HepG2 (cell line): ENCODE results near the gene ESF1. TPM values are rescaled to one million over a fixed set of nuclear protein-coding genes. Genes with fewer than 3 reads are reported as not detected.

Source experiments
- ATAC-seq: fragments of 200-7000 bp; cut with Tn5 transposase; 3 replicates; pipeline ENCODE4 v1.9.1; 2020; ENCODE audit warnings: mild to moderate bottlenecking, moderate library complexity
- BruUV-seq: library from RNA; stranded (reverse); fragments of 400-500 nt; replicated peaks from 2 replicates; lab custom pipeline; 2021; lab: Mats Ljungman, UMichigan
- CTCF ChIA-PET: fragments of 300-600 bp; formaldehyde crosslinking; extraction: SDS; loops from one replicate; lab custom pipeline; 2021; ENCODE audit warnings: low total read pairs, inconsistent platforms, low intra/inter-chr PET ratio; lab: Yijun Ruan, JAX
- POLR2A ChIA-PET: fragments of 350-600 bp; sonication (Branson Sonifier 250); formaldehyde crosslinking; loops from one replicate; lab custom pipeline; 2020; ENCODE audit warnings: antibody characterized with exemption, inconsistent platforms; lab: Yijun Ruan, JAX
- DNase-seq: peaks from one replicate; pipeline ENCODE4 v3.0.0-alpha.2; 2015; ENCODE audit warnings: low spot score
- FAIRE-seq: peaks from 3 replicates; lab custom pipeline; 2011; peaks lifted over from hg19 to GRCh38; lab: Jason Lieb, UNC
- H2AFZ ChIP-seq: one replicate; pipeline ENCODE4 v1.6.1; 2011; ENCODE audit warnings: low read length, inconsistent platforms
- H3K27ac ChIP-seq: fragments of 300-600 bp; 3 replicates; pipeline ENCODE4 v1.8.0; 2011; ENCODE audit warnings: mixed run types, mild to moderate bottlenecking, mixed read lengths, low read length, inconsistent platforms; ENCODE audit not compliant: insufficient read depth; ENCODE audit errors: extremely low read length
- H3K27me3 ChIP-seq, 2 experiments: fragments of 200-600 bp in 1 of 2; 2 replicates in 1 of 2; 3 replicates in 1 of 2; pipeline versions ENCODE4 v1.6.0 to v1.8.0; 2011; ENCODE audit warnings: low read length in 2 of 2, mild to moderate bottlenecking in 2 of 2, moderate library complexity in 2 of 2, inconsistent platforms in 1 of 2; ENCODE audit not compliant: insufficient read depth in 2 of 2, control insufficient read depth in 1 of 2
- H3K36me3 ChIP-seq, 2 experiments: fragments of 200-600 bp in 1 of 2; replicated peaks in 1 of 2; 2 replicates in 1 of 2; 3 replicates in 1 of 2; pipeline versions ENCODE4 v1.5.1 to v1.8.0; 2011; ENCODE audit warnings: low read length in 2 of 2, inconsistent platforms in 1 of 2; ENCODE audit not compliant: insufficient read depth in 2 of 2, control insufficient read depth in 1 of 2
- H3K4me1 ChIP-seq: 2 replicates; pipeline ENCODE4 v1.5.1; 2012; ENCODE audit warnings: low read length, inconsistent platforms; ENCODE audit not compliant: insufficient read depth
- H3K4me2 ChIP-seq: 2 replicates; pipeline ENCODE4 v1.6.0; 2011; ENCODE audit warnings: low read depth, low read length, inconsistent platforms
- H3K4me3 ChIP-seq, 3 experiments: fragments of 200-600 bp in 1 of 3; sonication (generic), shearing (Covaris generic) in 1 of 3; replicated peaks in 1 of 3; 2 replicates each; pipeline ENCODE4 v1.5.1; 2011 to 2016; ENCODE audit warnings: low read length in 3 of 3, inconsistent platforms in 2 of 3, low read depth in 2 of 3, mild to moderate bottlenecking in 2 of 3, control low read depth in 1 of 3, mixed read lengths in 1 of 3; ENCODE audit not compliant: insufficient read depth in 1 of 3
- H3K79me2 ChIP-seq: one replicate; pipeline ENCODE4 v1.6.1; 2011; ENCODE audit warnings: low read length, inconsistent platforms; ENCODE audit not compliant: insufficient read depth
- H3K9ac ChIP-seq: 2 replicates; pipeline ENCODE4 v1.6.0; 2011; ENCODE audit warnings: mild to moderate bottlenecking, low read depth, low read length, inconsistent platforms; ENCODE audit not compliant: insufficient read depth
- H3K9me3 ChIP-seq: 2 replicates; pipeline ENCODE4 v1.5.1; 2012; ENCODE audit warnings: mild to moderate bottlenecking, low read length
- H4K20me1 ChIP-seq: 2 replicates; pipeline ENCODE4 v1.6.0; 2011; ENCODE audit warnings: inconsistent platforms, mild to moderate bottlenecking, low read length, moderate library complexity; ENCODE audit not compliant: insufficient read depth
- CBX2 ChIP-seq, 2 experiments: fragments of 200-600 bp in 1 of 2; sonication (generic); formaldehyde crosslinking in 1 of 2; IDR thresholded peaks; 2 replicates each; pipeline versions ENCODE4 v1.7.0 to v1.8.1; 2018 to 2022; ENCODE audit warnings: low read depth in 2 of 2, low read length in 1 of 2, mild to moderate bottlenecking in 1 of 2, missing genetic modification reagents in 1 of 2
- DRAP1 ChIP-seq: IDR thresholded peaks from 2 replicates; pipeline ENCODE4 v1.6.1; 2016; ENCODE audit warnings: missing genetic modification reagents, missing compliant biosample characterization
- ELF4 ChIP-seq: sonication (generic); formaldehyde crosslinking; IDR thresholded peaks from 2 replicates; pipeline ENCODE4 v1.5.0; 2020; ENCODE audit warnings: missing genetic modification reagents, mild to moderate bottlenecking, moderate library complexity, borderline replicate concordance
- HMG20B ChIP-seq: conservative IDR thresholded peaks from 2 replicates; pipeline ENCODE4 v1.6.1; 2016; ENCODE audit warnings: missing genetic modification reagents, missing compliant biosample characterization
- HOXA9 ChIP-seq: sonication (generic); formaldehyde crosslinking; IDR thresholded peaks from 2 replicates; pipeline ENCODE4 v1.8.1; 2022; ENCODE audit warnings: missing genetic modification reagents, mild to moderate bottlenecking, moderate library complexity, borderline replicate concordance
- MYNN ChIP-seq: sonication (generic); formaldehyde crosslinking; IDR thresholded peaks from 2 replicates; pipeline ENCODE4 v1.4.0; 2020; ENCODE audit warnings: mild to moderate bottlenecking, low read depth, missing genetic modification reagents
- PBX3 ChIP-seq: sonication (generic); formaldehyde crosslinking; IDR thresholded peaks from 2 replicates; pipeline ENCODE4 v1.8.1; 2023; ENCODE audit warnings: missing genetic modification reagents, inconsistent platforms, borderline replicate concordance
- RFX3 ChIP-seq: IDR thresholded peaks from 2 replicates; pipeline ENCODE4 v1.6.1; 2016; ENCODE audit warnings: missing biosample characterization, missing genetic modification reagents
- RXRB ChIP-seq: IDR thresholded peaks from 2 replicates; pipeline ENCODE4 v1.6.1; 2016; ENCODE audit warnings: borderline replicate concordance, missing genetic modification reagents, missing compliant biosample characterization
- SALL2 ChIP-seq: sonication (generic); formaldehyde crosslinking; IDR thresholded peaks from 2 replicates; pipeline ENCODE4 v1.8.1; 2023; ENCODE audit warnings: mild to moderate bottlenecking, missing genetic modification reagents, inconsistent platforms
- THAP7 ChIP-seq: sonication (generic); formaldehyde crosslinking; IDR thresholded peaks from 2 replicates; pipeline ENCODE4 v1.8.1; 2023; ENCODE audit warnings: mild to moderate bottlenecking, missing genetic modification reagents
- ZNF18 ChIP-seq: sonication (generic); formaldehyde crosslinking; IDR thresholded peaks from 2 replicates; pipeline ENCODE4 v1.8.0; 2022; ENCODE audit warnings: mild to moderate bottlenecking, missing genetic modification reagents; ENCODE audit not compliant: insufficient replicate concordance
- ZNF260 ChIP-seq: sonication (generic); formaldehyde crosslinking; IDR thresholded peaks from 2 replicates; pipeline ENCODE4 v1.4.0; 2020; ENCODE audit warnings: missing genetic modification reagents, low read depth, mild to moderate bottlenecking, borderline replicate concordance
- WGBS: methylation state at CpG from one replicate; pipeline ENCODE4 v1.1.6; 2017; ENCODE audit warnings: low lambda C conversion rate; 5-methylcytosine and 5-hydroxymethylcytosine counted together
- in situ Hi-C: cut with HindIII; loops from 2 replicates; pipeline ENCODE4 v1.10.0; 2017; ENCODE audit warnings: low pct_unique_long_range_greater_than_20kb; ENCODE audit not compliant: extremely low pct_ligation_motif_present
- intact Hi-C: fragments of 100-400 bp; cut with micrococcal nuclease; formaldehyde crosslinking; loops from one replicate; pipeline ENCODE4 v1.10.0; 2022; ENCODE audit not compliant: unreplicated experiment
- polyA plus RNA-seq, 8 experiments: library from polyadenylated mRNA; depleted of rRNA in 3 of 8; stranded (reverse) in 7 of 8; unstranded in 1 of 8; fragments of >200 nt; fragmentation: Illumina TruSeq in 4 of 8; extraction: Trizol in 4 of 8; gene quantifications; 2 replicates each; pipeline versions ENCODE4 v1.2.1 to v1.2.3, GENCODE V29; 2011 to 2016; ENCODE audit warnings: low read depth in 4 of 8, missing spikeins in 1 of 8, mixed read lengths in 1 of 8; ENCODE audit not compliant: insufficient read depth in 1 of 8
- total RNA-seq, 5 experiments: library from RNA; depleted of rRNA; stranded (reverse); fragments of >200 nt; fragmentation: Illumina TruSeq; extraction: Trizol; gene quantifications; 2 replicates each; pipeline ENCODE4 v1.2.3, GENCODE V29; 2016; ENCODE audit warnings: low read depth in 1 of 5
- TF ChIP-seq, protein P1 (sequence below): sonication (generic); formaldehyde crosslinking; conservative IDR thresholded peaks from 2 replicates; pipeline ENCODE4 v1.8.0; 2022; ENCODE audit warnings: low read depth, missing genetic modification reagents
- TF ChIP-seq, protein P2 (sequence below): sonication (generic); formaldehyde crosslinking; IDR thresholded peaks from 2 replicates; pipeline ENCODE4 v1.5.1; 2020; ENCODE audit warnings: mild to moderate bottlenecking, missing genetic modification reagents, moderate library complexity

Gene ESF1
- total and polyA plus RNA-seq, 2 of the 13 experiments (the other 11 are each of a cell fraction or from before 2014, with no cell fraction given) = 7.3 to 66.9 TPM

DNA sequence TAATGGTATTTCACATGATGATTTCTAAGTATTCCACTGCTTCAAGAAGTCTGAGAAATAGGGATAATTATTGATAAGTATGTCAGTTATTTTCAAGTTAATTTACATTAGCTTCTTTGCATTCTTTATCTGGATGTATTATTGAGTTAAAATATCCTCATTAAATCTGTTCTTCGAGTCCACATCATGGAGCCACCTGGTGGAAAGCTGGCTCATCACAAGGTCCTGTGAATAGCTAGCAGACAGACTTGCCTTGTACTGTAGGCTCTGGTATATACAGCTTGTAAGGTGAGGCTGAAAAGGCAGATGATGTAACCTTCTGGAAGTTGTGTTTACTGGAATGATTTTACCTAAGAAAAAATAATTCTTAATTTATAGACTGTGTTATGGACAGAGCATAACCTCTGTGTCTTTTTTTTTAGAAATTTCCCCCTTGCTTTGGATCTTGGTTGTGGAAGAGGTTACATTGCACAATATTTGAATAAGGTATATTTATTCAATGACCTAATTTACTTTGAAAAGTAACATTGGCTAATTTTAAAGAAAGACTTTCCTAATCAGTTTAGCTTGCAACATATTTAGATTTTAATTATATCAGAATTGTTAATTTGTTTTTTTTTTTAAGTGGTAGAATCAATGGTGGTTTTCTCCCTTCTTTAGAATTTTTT, 3.6 kb upstream of the ESF1 start:
- FAIRE-seq = peak; percentile 90
- no peak for TF ChIP-seq RXRB (CRISPR knock-in tag)
- TF ChIP-seq RFX3 (CRISPR knock-in tag) = no peak
- no peak for TF ChIP-seq HMG20B (CRISPR knock-in tag)
- TF ChIP-seq, protein P1, sequence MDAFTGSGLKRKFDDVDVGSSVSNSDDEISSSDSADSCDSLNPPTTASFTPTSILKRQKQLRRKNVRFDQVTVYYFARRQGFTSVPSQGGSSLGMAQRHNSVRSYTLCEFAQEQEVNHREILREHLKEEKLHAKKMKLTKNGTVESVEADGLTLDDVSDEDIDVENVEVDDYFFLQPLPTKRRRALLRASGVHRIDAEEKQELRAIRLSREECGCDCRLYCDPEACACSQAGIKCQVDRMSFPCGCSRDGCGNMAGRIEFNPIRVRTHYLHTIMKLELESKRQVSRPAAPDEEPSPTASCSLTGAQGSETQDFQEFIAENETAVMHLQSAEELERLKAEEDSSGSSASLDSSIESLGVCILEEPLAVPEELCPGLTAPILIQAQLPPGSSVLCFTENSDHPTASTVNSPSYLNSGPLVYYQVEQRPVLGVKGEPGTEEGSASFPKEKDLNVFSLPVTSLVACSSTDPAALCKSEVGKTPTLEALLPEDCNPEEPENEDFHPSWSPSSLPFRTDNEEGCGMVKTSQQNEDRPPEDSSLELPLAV (CRISPR knock-in tag) = no peak
- no peak for TF ChIP-seq PBX3 (CRISPR knock-in tag)
- TF ChIP-seq THAP7 (CRISPR knock-in tag) = no peak
- no peak for TF ChIP-seq DRAP1 (CRISPR knock-in tag)
- TF ChIP-seq ZNF260 (CRISPR knock-in tag) = no peak
- no peak for TF ChIP-seq ZNF18 (CRISPR knock-in tag)
- TF ChIP-seq, protein P2, sequence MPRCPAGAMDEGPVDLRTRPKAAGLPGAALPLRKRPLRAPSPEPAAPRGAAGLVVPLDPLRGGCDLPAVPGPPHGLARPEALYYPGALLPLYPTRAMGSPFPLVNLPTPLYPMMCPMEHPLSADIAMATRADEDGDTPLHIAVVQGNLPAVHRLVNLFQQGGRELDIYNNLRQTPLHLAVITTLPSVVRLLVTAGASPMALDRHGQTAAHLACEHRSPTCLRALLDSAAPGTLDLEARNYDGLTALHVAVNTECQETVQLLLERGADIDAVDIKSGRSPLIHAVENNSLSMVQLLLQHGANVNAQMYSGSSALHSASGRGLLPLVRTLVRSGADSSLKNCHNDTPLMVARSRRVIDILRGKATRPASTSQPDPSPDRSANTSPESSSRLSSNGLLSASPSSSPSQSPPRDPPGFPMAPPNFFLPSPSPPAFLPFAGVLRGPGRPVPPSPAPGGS (CRISPR knock-in tag) = no peak
- TF ChIP-seq HOXA9 (CRISPR knock-in tag) = no peak
- TF ChIP-seq SALL2 (CRISPR knock-in tag) = no peak
- TF ChIP-seq ELF4 (CRISPR knock-in tag) = no peak
- TF ChIP-seq MYNN = no peak
- TF ChIP-seq CBX2 (IDR thresholded peaks at IDR 0.05; ENCODE audit: low read depth, low read length) = no peak
- TF ChIP-seq CBX2 (CRISPR knock-in tag; IDR thresholded peaks at IDR 0.05; ENCODE audit: low read depth) = no peak

More for the DNA sequence above, 3.6 kb upstream of the ESF1 start:
- Histone ChIP-seq H4K20me1 (no peaks in the 10 kb centered on the region; the same call in 1 of the 2 replicates), H3K27me3 (no peaks in the 10 kb centered on the region; a peak in 1 of 5 replicates), H3K9me3 (no peaks in the 10 kb centered on the region), H3K4me3 (no peak overlapping the region), H2AFZ (no peak overlapping the region), H3K9ac (no peak overlapping the region), H3K27ac (peak overlapping the region; percentile 51), H3K36me3 (peaks cover 27 to 53% of the 10 kb centered on the region in 2 experiments), H3K4me2 (peak overlapping the region; percentile 43), H3K4me1 (peaks cover 57% of the 10 kb centered on the region), H3K79me2 (peaks cover 56% of the 10 kb centered on the region)
- ChIA-PET POLR2A (interaction anchor here (0.7 to 2.5 kb wide), 6 partner anchors 11 to 544 kb away, joined by 3 to 14 read pairs (median 4); no protein-coding TSS in a partner anchor), CTCF (interaction anchor here (0.7 to 0.8 kb wide), 2 partner anchors 16 to 178 kb away, joined by 3 read pairs; no protein-coding TSS in a partner anchor)
- no TSS peak for BruUV-seq
- intact Hi-C loops = loop anchor here (5.0 to 10.0 kb wide), 3 partner anchors 464 to 861 kb away; no protein-coding TSS in a partner anchor
- in situ Hi-C loops = loop anchor here (10.0 kb wide), 2 partner anchors 814 to 864 kb away; no protein-coding TSS in a partner anchor
- DNase-seq = peak; percentile 88
- 2% methylated on average over 1 of the region's 1 CpG for WGBS
- peak; percentile 68 for ATAC-seq
